H1 (cell line): ENCODE results near the gene NUDC. TPM values are rescaled to one million over a fixed set of nuclear protein-coding genes. Genes with fewer than 3 reads are reported as not detected.

Experiments
- CTCF ChIA-PET: fragments of 300-600 bp; sonication (Branson Sonifier 250); formaldehyde crosslinking; loops from one replicate; lab custom pipeline; 2021; ENCODE audit not compliant: partially characterized antibody; lab: Charles Lee
- POLR2A ChIA-PET: fragments of 300-600 bp; sonication (Branson Sonifier 250); formaldehyde crosslinking; loops from one replicate; lab custom pipeline; 2021; ENCODE audit warnings: inconsistent platforms; ENCODE audit not compliant: partially characterized antibody; lab: Charles Lee
- DNase-seq, 2 experiments: peaks; one replicate each; pipeline versions ENCODE4 v3.0.0 to v3.0.0-alpha.2; 2010 to 2022; ENCODE audit warnings: low spot score in 2 of 2, low read depth in 1 of 2, mixed read lengths in 1 of 2
- FAIRE-seq: peaks from 2 replicates; lab custom pipeline; 2011; peaks lifted over from hg19 to GRCh38; lab: Jason Lieb, UNC
- H2AFZ ChIP-seq: 2 replicates; pipeline ENCODE4 v1.8.1; 2012; ENCODE audit warnings: low read length, inconsistent platforms
- H2AK5ac ChIP-seq: 2 replicates; pipeline ENCODE4 v1.6.1; 2013; ENCODE audit warnings: low read depth, low read length
- H2BK120ac ChIP-seq: replicated peaks from 2 replicates; pipeline ENCODE3; 2013; ENCODE audit warnings: low read depth, low read length, inconsistent platforms
- H2BK12ac ChIP-seq: 2 replicates; pipeline ENCODE4 v1.6.1; 2013; ENCODE audit warnings: low read depth, low read length
- H2BK15ac ChIP-seq: 2 replicates; pipeline ENCODE4 v1.6.1; 2013; ENCODE audit warnings: low read length
- H2BK20ac ChIP-seq: 2 replicates; pipeline ENCODE4 v1.6.1; 2013; ENCODE audit warnings: low read length
- H2BK5ac ChIP-seq: 2 replicates; pipeline ENCODE4 v1.6.1; 2013; ENCODE audit warnings: low read depth, low read length
- H3K14ac ChIP-seq: 2 replicates; pipeline ENCODE4 v1.6.1; 2013; ENCODE audit warnings: inconsistent platforms; ENCODE audit not compliant: insufficient read length
- H3K18ac ChIP-seq: 2 replicates; pipeline ENCODE4 v1.6.1; 2013; ENCODE audit warnings: low read length; ENCODE audit errors: extremely low read depth
- H3K23ac ChIP-seq: 2 replicates; pipeline ENCODE4 v1.6.1; 2013; ENCODE audit warnings: inconsistent platforms; ENCODE audit not compliant: insufficient read length
- H3K23me2 ChIP-seq: 2 replicates; pipeline ENCODE4 v1.6.1; 2013; ENCODE audit warnings: low read depth, low read length
- H3K27ac ChIP-seq: 2 replicates; pipeline ENCODE4 v1.6.1; 2011; ENCODE audit warnings: low read depth, low read length, inconsistent platforms
- H3K27me3 ChIP-seq, 4 experiments: replicated peaks in 1 of 4; 1 replicate in 1 of 4; 2 replicates in 3 of 4; pipeline versions ENCODE4 v1.6.1 to v1.8.1; 2011 to 2013; ENCODE audit warnings: low read length in 3 of 4, mild to moderate bottlenecking in 3 of 4, inconsistent platforms in 2 of 4, mixed read lengths in 2 of 4, moderate library complexity in 1 of 4; ENCODE audit not compliant: control insufficient read depth in 3 of 4, insufficient read depth in 3 of 4; ENCODE audit errors: extremely low read depth in 1 of 4
- H3K36me3 ChIP-seq, 4 experiments: 2 replicates each; pipeline versions ENCODE4 v1.6.1 to v1.8.1; 2011 to 2013; ENCODE audit warnings: mild to moderate bottlenecking in 4 of 4, low read length in 3 of 4, moderate library complexity in 2 of 4, control low read depth in 1 of 4, inconsistent platforms in 1 of 4; ENCODE audit not compliant: insufficient read depth in 4 of 4, control insufficient read depth in 2 of 4
- H3K4ac ChIP-seq: replicated peaks from 2 replicates; pipeline ENCODE3; 2013; ENCODE audit warnings: low read length, low read depth, mixed read lengths, inconsistent platforms; ENCODE audit not compliant: insufficient read length
- H3K4me1 ChIP-seq, 4 experiments: replicated peaks in 1 of 4; 1 replicate in 1 of 4; 2 replicates in 3 of 4; pipeline versions ENCODE4 v1.6.1 to v1.8.1; 2011 to 2013; ENCODE audit warnings: low read length in 3 of 4, inconsistent platforms in 2 of 4, mixed read lengths in 1 of 4; ENCODE audit not compliant: insufficient read depth in 4 of 4, control insufficient read depth in 3 of 4
- H3K4me2 ChIP-seq, 2 experiments: 2 replicates each; pipeline versions ENCODE4 v1.6.1 to v1.8.1; 2011 to 2013; ENCODE audit warnings: low read depth in 2 of 2, low read length in 2 of 2, control low read depth in 1 of 2, inconsistent platforms in 1 of 2, mild to moderate bottlenecking in 1 of 2; ENCODE audit not compliant: insufficient read depth in 1 of 2
- H3K4me3 ChIP-seq, 4 experiments: fragments of 200-600, 300-600 bp in 1 of 4; sonication (generic), shearing (Covaris generic), sonication (Bioruptor Twin) in 1 of 4; 2 replicates each; pipeline versions ENCODE4 v1.5.1 to v1.8.1; 2011 to 2016; ENCODE audit warnings: low read length in 4 of 4, low read depth in 3 of 4, control low read depth in 2 of 4, inconsistent platforms in 2 of 4, mild to moderate bottlenecking in 2 of 4, mixed read lengths in 1 of 4, moderate library complexity in 1 of 4; ENCODE audit not compliant: insufficient read depth in 2 of 4; ENCODE audit errors: extremely low read depth in 1 of 4
- H3K56ac ChIP-seq: replicated peaks from 2 replicates; pipeline ENCODE3; 2013; ENCODE audit warnings: low read depth, mild to moderate bottlenecking, mixed read lengths, low read length, inconsistent platforms; ENCODE audit not compliant: insufficient read length
- H3K79me1 ChIP-seq: 2 replicates; pipeline ENCODE4 v1.6.1; 2013; ENCODE audit warnings: low read depth, low read length, control low read depth
- H3K79me2 ChIP-seq, 2 experiments: 2 replicates each; pipeline versions ENCODE4 v1.6.1 to v1.8.1; 2012 to 2013; ENCODE audit warnings: low read length in 2 of 2, mild to moderate bottlenecking in 2 of 2, inconsistent platforms in 1 of 2; ENCODE audit not compliant: insufficient read depth in 2 of 2, control insufficient read depth in 1 of 2
- H3K9ac ChIP-seq, 4 experiments: replicated peaks in 1 of 4; 1 replicate in 1 of 4; 2 replicates in 3 of 4; pipeline versions ENCODE4 v1.6.1 to v1.8.1; 2011 to 2013; ENCODE audit warnings: low read depth in 3 of 4, low read length in 3 of 4, control low read depth in 2 of 4, mild to moderate bottlenecking in 2 of 4, moderate library complexity in 2 of 4, inconsistent platforms in 1 of 4; ENCODE audit errors: extremely low read depth in 1 of 4
- H3K9me3 ChIP-seq, 2 experiments: 2 replicates each; pipeline versions ENCODE4 v1.6.1 to v1.8.1; 2012 to 2013; ENCODE audit warnings: mild to moderate bottlenecking in 2 of 2, moderate library complexity in 2 of 2, control low read depth in 1 of 2, inconsistent platforms in 1 of 2, low read depth in 1 of 2, low read length in 1 of 2, mixed read lengths in 1 of 2; ENCODE audit not compliant: insufficient read depth in 2 of 2
- H4K20me1 ChIP-seq, 2 experiments: replicated peaks in 1 of 2; 2 replicates each; pipeline versions ENCODE3 to v1.8.1; 2011 to 2013; ENCODE audit warnings: inconsistent platforms in 2 of 2, low read length in 2 of 2, mild to moderate bottlenecking in 1 of 2; ENCODE audit not compliant: insufficient read depth in 2 of 2, control insufficient read depth in 1 of 2
- H4K5ac ChIP-seq: 2 replicates; pipeline ENCODE4 v1.6.1; 2013; ENCODE audit warnings: low read length, low read depth, mixed read lengths, inconsistent platforms; ENCODE audit not compliant: insufficient read length
- H4K8ac ChIP-seq: 2 replicates; pipeline ENCODE4 v1.8.0; 2013; ENCODE audit warnings: mild to moderate bottlenecking, moderate library complexity, low read length, inconsistent platforms; ENCODE audit not compliant: insufficient read depth; ENCODE audit errors: extremely low read depth
- H4K91ac ChIP-seq: replicated peaks from 2 replicates; pipeline ENCODE3; 2013; ENCODE audit warnings: low read length, mixed read lengths, inconsistent platforms; ENCODE audit not compliant: insufficient read length
- ASH2L ChIP-seq: fragments of 200-600, 300-600 bp; sonication (generic); IDR thresholded peaks from one replicate; pipeline ENCODE4 v1.7.1; 2017; ENCODE audit warnings: low read length
- CBX5 ChIP-seq: fragments of 300-800, 300-1000 bp; sonication (generic); IDR thresholded peaks from 2 replicates; pipeline ENCODE4 v1.7.1; 2016; ENCODE audit warnings: antibody characterized with exemption, low read length, low read depth
- CBX8 ChIP-seq: fragments of 300-800, 300-1000 bp; sonication (generic); IDR thresholded peaks from 2 replicates; pipeline ENCODE4 v1.7.1; 2016; ENCODE audit warnings: low read depth, low read length, borderline replicate concordance
- JUND ChIP-seq: IDR thresholded peaks from 2 replicates; pipeline ENCODE4 v1.6.1; 2011; ENCODE audit warnings: mild to moderate bottlenecking, improper control_type of control experiment, low read length
- KDM1A ChIP-seq: fragments of 200-600, 300-600 bp; sonication (generic); IDR thresholded peaks from 2 replicates; pipeline ENCODE4 v1.7.1; 2016; ENCODE audit warnings: mild to moderate bottlenecking, low read length, borderline replicate concordance
- POU5F1 ChIP-seq: IDR thresholded peaks from 2 replicates; pipeline ENCODE4 v1.6.1; 2011; ENCODE audit warnings: low read depth, mild to moderate bottlenecking, low read length, moderate library complexity
- RAD21 ChIP-seq, 2 experiments: IDR thresholded peaks in 1 of 2; conservative IDR thresholded peaks in 1 of 2; 2 replicates each; pipeline ENCODE4 v1.6.1; 2011; ENCODE audit warnings: low read depth in 2 of 2, low read length in 2 of 2, improper control_type of control experiment in 1 of 2, inconsistent platforms in 1 of 2, mild to moderate bottlenecking in 1 of 2, moderate library complexity in 1 of 2
- RNF2 ChIP-seq: fragments of 200-900, 300-1000 bp; sonication (generic); IDR thresholded peaks from 2 replicates; pipeline ENCODE4 v1.7.1; 2016; ENCODE audit warnings: borderline replicate concordance, low read depth, mild to moderate bottlenecking, antibody characterized with exemption, low read length; ENCODE audit not compliant: poor library complexity, severe bottlenecking; ENCODE audit errors: missing control alignments
- SIN3A ChIP-seq, 2 experiments: IDR thresholded peaks in 1 of 2; conservative IDR thresholded peaks in 1 of 2; 2 replicates each; pipeline ENCODE4 v1.6.1; 2011 to 2012; ENCODE audit warnings: low read length in 2 of 2, improper control_type of control experiment in 1 of 2, low read depth in 1 of 2, mild to moderate bottlenecking in 1 of 2
- SP1 ChIP-seq: IDR thresholded peaks from 2 replicates; pipeline ENCODE4 v1.6.1; 2011; ENCODE audit warnings: low read depth, low read length
- TAF7 ChIP-seq: optimal IDR thresholded peaks from 2 replicates; pipeline ENCODE3; 2011; ENCODE audit warnings: low read depth, mild to moderate bottlenecking, inconsistent platforms, low read length, moderate library complexity, borderline replicate concordance
- ZNF274 ChIP-seq: IDR thresholded peaks from 2 replicates; pipeline ENCODE4 v1.7.0; 2012; ENCODE audit warnings: low read length, borderline replicate concordance; ENCODE audit errors: extremely low read depth
- WGBS, 2 experiments: shearing (Covaris generic) in 1 of 2; methylation state at CpG; one replicate each; pipeline versions ENCODE4 v1.1.6 to v1.1.7; 2013 to 2015; ENCODE audit warnings: low lambda C conversion rate in 2 of 2, mixed read lengths in 2 of 2, inconsistent platforms in 1 of 2, low coverage in 1 of 2, missing lambda C conversion rate in 1 of 2; ENCODE audit not compliant: insufficient replicate concordance in 2 of 2, insufficient coverage in 1 of 2, insufficient read length in 1 of 2; ENCODE audit errors: extremely low coverage in 1 of 2, missing lambda C conversion rate in 1 of 2; 5-methylcytosine and 5-hydroxymethylcytosine counted together
- polyA plus RNA-seq, 7 experiments: library from polyadenylated mRNA; depleted of rRNA in 3 of 7; stranded (reverse) in 5 of 7; unstranded in 2 of 7; fragments of >200 nt in 5 of 7; fragments of 200-250 nt in 2 of 7; gene quantifications; 1 replicate in 5 of 7; 2 replicates in 1 of 7; 4 replicates in 1 of 7; pipeline versions ENCODE4 v1.2.1 to v1.2.3, GENCODE V29; 2011 to 2013; ENCODE audit warnings: missing spikeins in 2 of 7, mixed read lengths in 2 of 7
- total RNA-seq: library from RNA; stranded (reverse); fragmentation: NEBNext Ultra II Directional; extraction: Animal tissue kit (Norgen Biotek cat#: 25700); gene quantifications from 2 replicates; pipeline ENCODE4 v1.2.1, GENCODE V29; 2021

The NUDC gene
- total and polyA plus RNA-seq, 2 of the 8 experiments (the other 6 are each of a cell fraction or from before 2014, with no cell fraction given) = 43.2 to 131 TPM

DNA sequence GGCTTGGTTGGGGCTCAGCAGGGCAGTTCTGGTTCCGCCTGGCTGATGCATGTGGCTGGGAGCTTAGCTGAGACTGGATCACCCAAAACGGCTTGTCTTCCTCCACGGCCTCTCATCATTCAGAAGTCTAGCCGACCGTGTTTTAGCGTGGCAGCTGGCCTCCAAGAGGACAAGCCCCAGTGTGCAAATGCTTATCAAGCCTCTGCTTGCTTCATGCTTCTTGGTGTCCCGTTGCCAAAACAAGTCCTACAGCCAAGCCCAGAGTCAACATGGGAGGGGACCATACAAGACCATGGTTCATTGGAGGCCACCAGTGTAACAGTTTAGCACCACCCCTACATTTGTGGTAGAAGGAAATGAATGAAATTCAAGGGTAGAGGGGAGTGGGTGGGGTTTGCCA is 49.3 kb downstream of the NUDC start:
- WGBS, 2 experiments = 95% methylated on average over 7 of the region's 7 CpGs; no CpG with 5 or more reads in 1 of the 2 experiments
- TF ChIP-seq RAD21 (IDR thresholded peaks at IDR 0.05 in 1 of 2, conservative IDR thresholded peaks at IDR 0.05 in 1 of 2; ENCODE audit: low read depth in 2 of 2, low read length in 2 of 2) = no peak
- no peak for TF ChIP-seq TAF7
- TF ChIP-seq JUND = no peak
- TF ChIP-seq CBX5 = no peak
- no peak for TF ChIP-seq CBX8
- no peak for TF ChIP-seq RNF2
- no peak for TF ChIP-seq KDM1A
- TF ChIP-seq ZNF274 = no peak
- TF ChIP-seq ASH2L = no peak
- no peak for TF ChIP-seq POU5F1
- TF ChIP-seq SIN3A (conservative IDR thresholded peaks at IDR 0.05 in 1 of 2, IDR thresholded peaks at IDR 0.05 in 1 of 2; ENCODE audit: low read depth in 1 of 2, low read length in 2 of 2) = no peak
- no peak for TF ChIP-seq SP1

More for the DNA sequence above, 49.3 kb downstream of the NUDC start:
- no peak overlapping the region for H3K14ac ChIP-seq
- H3K36me3 ChIP-seq = no peaks in the 10 kb centered on the region
- H2BK5ac ChIP-seq = no peak overlapping the region
- H3K23ac ChIP-seq = no peak overlapping the region
- ChIA-PET CTCF (interaction anchor here (5.4 to 5.8 kb wide), 2 partner anchors 74 to 127 kb away, joined by 55 to 60 read pairs; no protein-coding TSS in a partner anchor), POLR2A (interaction anchor here (2.1 to 6.2 kb wide), 2 partner anchors 11 to 28 kb away, joined by 8 to 158 read pairs; partner anchors contain the start of genes KDF1 and TRNP1)
- no peak overlapping the region for H3K4me3 ChIP-seq
- no peak overlapping the region for H4K8ac ChIP-seq
- no peaks in the 10 kb centered on the region for H3K27me3 ChIP-seq
- H3K56ac ChIP-seq = no peak overlapping the region
- no peaks in the 10 kb centered on the region for H4K20me1 ChIP-seq
- FAIRE-seq (no peak), DNase-seq (no peak)
- no peak overlapping the region for H3K4me2 ChIP-seq
- H3K27ac ChIP-seq = no peak overlapping the region
- H2BK20ac ChIP-seq = no peak overlapping the region
- H3K79me2 ChIP-seq = no peaks in the 10 kb centered on the region
- H2BK12ac ChIP-seq = no peak overlapping the region
- H3K9me3 ChIP-seq = no peaks in the 10 kb centered on the region
- no peak overlapping the region for H2AK5ac ChIP-seq
- H4K5ac ChIP-seq = no peak overlapping the region
- H2BK15ac ChIP-seq = no peak overlapping the region; the same call in 1 of the 2 replicates
- H3K4me1 ChIP-seq = peaks cover 0 to 6% (median 3%) of the 10 kb centered on the region in 4 experiments; a peak in 3 of 7 replicates
- no peak overlapping the region for H3K18ac ChIP-seq
- no peak overlapping the region for H2BK120ac ChIP-seq
- no peak overlapping the region for H2AFZ ChIP-seq
- no peak overlapping the region for H4K91ac ChIP-seq
- no peak overlapping the region for H3K9ac ChIP-seq
- no peak overlapping the region for H3K4ac ChIP-seq
- no peaks in the 10 kb centered on the region for H3K79me1 ChIP-seq
- no peaks in the 10 kb centered on the region; the same call in 1 of the 2 replicates for H3K23me2 ChIP-seq
